ENCODE results near the gene LRRN2. TPM values are rescaled to one million over a fixed set of nuclear protein-coding genes. Genes with fewer than 3 reads are reported as not detected.

LRRN2 gene
- total RNA-seq, 1 experiment from 2014 or later: 5.0 TPM

GRCh38 chr1:204703268-204703664 is 17.7 kb upstream of the LRRN2 start:
- ChIA-PET CTCF (no interaction called here), POLR2A (ENCODE audit: unreplicated experiment) (no interaction called here)
- Histone ChIP-seq H3K4me2 (ENCODE audit: low read length) (no peak overlapping the region), H2AFZ (ENCODE audit: low read length) (no peak overlapping the region), H3K4me1 (ENCODE audit: insufficient read depth, low read length) (peaks cover 6% of the 10 kb centered on the region), H3K9me2 (replicated peaks; ENCODE audit: low read length) (no peaks in the 10 kb centered on the region), H3K27me3 (ENCODE audit: low read length) (no peaks in the 10 kb centered on the region), H3K9ac (ENCODE audit: low read length) (no peak overlapping the region), H3K27ac (ENCODE audit: low read length) (no peak overlapping the region), H3F3A (ENCODE audit: low read length, unreplicated experiment) (no peaks in the 10 kb centered on the region), H3K79me2 (ENCODE audit: low read length) (no peaks in the 10 kb centered on the region), H3K36me3 (ENCODE audit: low read depth, low read length) (no peaks in the 10 kb centered on the region), H3K9me3 (ENCODE audit: low read length) (no peaks in the 10 kb centered on the region), H3K4me3 (ENCODE audit: low read length) (no peak overlapping the region), H4K20me1 (ENCODE audit: low read length) (no peaks in the 10 kb centered on the region)
- no peak for ATAC-seq
- no peak for DNase-seq
- no peak for TF ChIP-seq EZH2phosphoT487 (IDR thresholded peaks at IDR 0.05; ENCODE audit: borderline replicate concordance, low read length)
- TF ChIP-seq, protein P1, sequence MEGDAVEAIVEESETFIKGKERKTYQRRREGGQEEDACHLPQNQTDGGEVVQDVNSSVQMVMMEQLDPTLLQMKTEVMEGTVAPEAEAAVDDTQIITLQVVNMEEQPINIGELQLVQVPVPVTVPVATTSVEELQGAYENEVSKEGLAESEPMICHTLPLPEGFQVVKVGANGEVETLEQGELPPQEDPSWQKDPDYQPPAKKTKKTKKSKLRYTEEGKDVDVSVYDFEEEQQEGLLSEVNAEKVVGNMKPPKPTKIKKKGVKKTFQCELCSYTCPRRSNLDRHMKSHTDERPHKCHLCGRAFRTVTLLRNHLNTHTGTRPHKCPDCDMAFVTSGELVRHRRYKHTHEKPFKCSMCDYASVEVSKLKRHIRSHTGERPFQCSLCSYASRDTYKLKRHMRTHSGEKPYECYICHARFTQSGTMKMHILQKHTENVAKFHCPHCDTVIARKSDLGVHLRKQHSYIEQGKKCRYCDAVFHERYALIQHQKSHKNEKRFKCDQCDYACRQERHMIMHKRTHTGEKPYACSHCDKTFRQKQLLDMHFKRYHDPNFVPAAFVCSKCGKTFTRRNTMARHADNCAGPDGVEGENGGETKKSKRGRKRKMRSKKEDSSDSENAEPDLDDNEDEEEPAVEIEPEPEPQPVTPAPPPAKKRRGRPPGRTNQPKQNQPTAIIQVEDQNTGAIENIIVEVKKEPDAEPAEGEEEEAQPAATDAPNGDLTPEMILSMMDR (conservative IDR thresholded peaks at IDR 0.05; ENCODE audit: low read depth, low read length): no peak
- no peak for TF ChIP-seq EZH2 (IDR thresholded peaks at IDR 0.05; ENCODE audit: low read length, unreplicated experiment)
- BruUV-seq (replicated peaks): no TSS peak
- intact Hi-C loops (cut with micrococcal nuclease): loop anchor here (10.0 kb wide), 1 partner anchor 128 kb away; no protein-coding TSS in a partner anchor

GRCh38 chr1:204702552-204703267 is 17.2 kb upstream of the LRRN2 start:
- intact Hi-C loops (cut with micrococcal nuclease): loop anchor here (10.0 kb wide), 1 partner anchor 128 kb away; no protein-coding TSS in a partner anchor

More at GRCh38 chr1:204702552-204703267, 17.2 kb upstream of the LRRN2 start:
- Histone ChIP-seq H3K4me2 (ENCODE audit: low read length) (no peak overlapping the region), H3K36me3 (ENCODE audit: low read depth, low read length) (no peaks in the 10 kb centered on the region), H3K9ac (ENCODE audit: low read length) (no peak overlapping the region), H2AFZ (ENCODE audit: low read length) (no peak overlapping the region), H4K20me1 (ENCODE audit: low read length) (no peaks in the 10 kb centered on the region), H3F3A (ENCODE audit: low read length, unreplicated experiment) (no peaks in the 10 kb centered on the region), H3K4me3 (ENCODE audit: low read length) (no peak overlapping the region), H3K27me3 (ENCODE audit: low read length) (no peaks in the 10 kb centered on the region), H3K4me1 (ENCODE audit: insufficient read depth, low read length) (peaks cover under 1% of the 10 kb centered on the region), H3K9me2 (replicated peaks; ENCODE audit: low read length) (no peaks in the 10 kb centered on the region), H3K79me2 (ENCODE audit: low read length) (no peaks in the 10 kb centered on the region), H3K9me3 (ENCODE audit: low read length) (no peaks in the 10 kb centered on the region), H3K27ac (ENCODE audit: low read length) (no peak overlapping the region)
- no TSS peak for BruUV-seq (replicated peaks)
- ATAC-seq: no peak
- DNase-seq: no peak
- POLR2A ChIA-PET (ENCODE audit: unreplicated experiment): no interaction called here
- TF ChIP-seq, protein P1 (conservative IDR thresholded peaks at IDR 0.05; ENCODE audit: low read depth, low read length): no peak
- TF ChIP-seq EZH2phosphoT487 (IDR thresholded peaks at IDR 0.05; ENCODE audit: borderline replicate concordance, low read length): no peak
- no peak for TF ChIP-seq EZH2 (IDR thresholded peaks at IDR 0.05; ENCODE audit: low read length, unreplicated experiment)
- CTCF ChIA-PET: no interaction called here
